ENCODE results near the gene CDH8.

CDH8 gene

DNA sequence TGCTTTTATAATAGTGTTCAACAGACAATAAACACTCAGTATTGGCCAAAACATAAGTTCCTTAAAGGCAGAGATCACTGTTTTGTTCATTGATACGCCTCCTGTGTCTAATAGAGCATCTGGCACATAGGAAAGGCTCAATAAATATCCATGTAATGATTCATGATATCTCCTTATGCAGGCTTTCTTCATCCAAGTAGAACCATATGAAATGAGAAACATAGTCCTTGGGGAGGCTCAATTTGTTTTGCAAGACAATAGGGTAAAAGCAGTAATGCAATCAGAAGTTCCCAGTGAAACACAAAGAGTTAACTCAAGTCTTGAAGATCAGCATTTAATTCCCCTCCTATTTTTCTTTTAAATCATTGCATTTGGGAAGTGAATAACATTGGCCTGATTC, 16.4 kb downstream of the CDH8 start:
- no peak overlapping the region for H3K4me3 ChIP-seq (ENCODE audit: control insufficient read depth, low read depth, low read length)
- TF ChIP-seq CTCF (conservative IDR thresholded peaks at IDR 0.05; ENCODE audit: control insufficient read depth, insufficient read depth, low read depth, low read length), result no peak

DNA sequence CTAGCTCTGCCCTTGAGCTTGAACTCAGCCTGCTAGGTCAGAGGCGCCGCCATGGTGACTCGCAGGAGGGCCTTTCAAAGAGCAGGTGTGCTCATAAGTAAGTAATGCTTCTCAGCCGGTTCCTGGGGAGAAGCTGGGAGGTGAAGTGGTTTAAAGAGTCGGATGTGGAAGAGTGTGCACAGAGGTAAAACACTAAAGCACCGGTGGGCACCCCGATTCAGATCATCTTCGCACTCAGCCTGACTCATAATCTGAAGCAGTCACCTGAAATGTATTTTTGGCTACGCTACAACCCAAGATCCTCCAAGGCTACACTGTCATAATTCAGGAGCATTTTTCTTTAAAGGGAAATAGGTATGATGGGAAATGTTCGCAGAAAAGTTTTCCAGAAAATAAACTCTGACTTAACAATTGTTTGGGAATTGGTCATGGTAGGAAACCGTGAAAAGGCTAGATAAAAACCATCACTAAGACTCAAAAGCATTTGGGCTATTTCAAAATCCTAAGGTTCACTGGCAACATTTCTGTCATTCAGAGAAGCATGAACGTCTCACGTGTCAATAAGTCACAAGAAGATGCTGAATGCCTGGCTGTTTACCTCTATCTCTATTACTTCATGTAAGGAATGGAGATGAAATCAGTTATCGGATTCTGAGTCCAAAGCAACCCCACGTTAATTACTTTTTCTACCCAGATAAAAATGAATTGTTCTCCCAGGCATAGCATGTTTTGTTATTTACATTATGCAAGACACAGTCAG, 17.8 kb downstream of the CDH8 start:
- no peak for TF ChIP-seq CTCF (conservative IDR thresholded peaks at IDR 0.05; ENCODE audit: control insufficient read depth, insufficient read depth, low read depth, low read length)
- DNase-seq (ENCODE audit: low read depth), result no peak
- no peak overlapping the region for H3K4me3 ChIP-seq (ENCODE audit: control insufficient read depth, low read depth, low read length)

More for the DNA sequence above, 16.4 kb downstream of the CDH8 start:
- DNase-seq (ENCODE audit: low read depth), result no peak

DNA sequence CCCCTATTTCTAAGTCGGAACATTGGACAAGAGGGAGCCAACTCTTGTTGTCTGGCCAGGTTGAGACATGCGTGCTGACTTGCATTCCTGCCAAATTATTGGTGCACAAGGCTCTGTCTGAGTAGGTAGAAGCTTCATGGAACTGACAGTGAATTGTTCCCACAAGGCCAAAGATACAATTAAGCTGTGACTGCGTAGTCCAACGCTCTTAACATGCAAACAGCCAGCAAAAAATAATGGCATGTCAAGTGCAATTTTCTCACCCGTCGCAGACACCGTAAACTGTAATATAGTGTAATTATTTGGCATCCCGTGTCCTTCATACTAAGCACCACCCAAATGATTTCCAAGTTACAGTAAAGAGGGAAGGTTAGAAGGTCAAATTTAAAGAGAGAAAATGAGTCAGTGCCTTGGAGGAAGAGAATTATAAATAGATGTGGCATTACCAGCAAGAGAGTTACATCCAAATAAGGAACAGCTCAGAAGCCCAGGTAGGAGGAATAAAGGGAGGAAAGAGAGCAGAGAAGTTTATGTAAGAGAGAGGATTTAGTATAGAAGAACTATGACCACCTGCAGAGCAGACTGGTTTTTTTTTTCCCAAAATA, 21.8 kb downstream of the CDH8 start:
- no peak overlapping the region for H3K4me3 ChIP-seq (ENCODE audit: control insufficient read depth, low read depth, low read length)
- TF ChIP-seq CTCF (conservative IDR thresholded peaks at IDR 0.05; ENCODE audit: control insufficient read depth, insufficient read depth, low read depth, low read length), result no peak
- no peak for DNase-seq (ENCODE audit: low read depth)

GRCh38 chr16:62010186-62010585, 26.1 kb downstream of the CDH8 start:
- no peak for DNase-seq (ENCODE audit: low read depth)
- no peak overlapping the region for H3K4me3 ChIP-seq (ENCODE audit: control insufficient read depth, low read depth, low read length)
- TF ChIP-seq CTCF (conservative IDR thresholded peaks at IDR 0.05; ENCODE audit: control insufficient read depth, insufficient read depth, low read depth, low read length), result no peak

DNA sequence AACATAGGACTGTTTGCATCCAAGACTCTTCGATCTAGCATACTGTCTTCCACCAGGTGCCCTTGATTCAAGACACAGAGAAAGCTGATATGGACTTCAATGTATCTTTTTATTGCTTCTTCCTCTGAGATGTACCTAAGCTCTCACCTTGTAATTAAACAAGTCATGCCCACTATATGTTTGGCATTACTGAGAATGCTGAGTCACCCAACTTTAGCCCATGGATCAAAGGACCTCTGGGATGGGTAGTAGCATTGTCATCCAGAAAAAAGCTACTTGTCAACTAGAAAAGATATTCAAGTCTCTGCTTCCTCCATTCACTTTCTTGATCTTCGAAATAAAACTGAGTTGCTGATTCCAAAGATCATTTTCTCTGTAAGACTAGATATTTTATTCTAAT, 37.8 kb downstream of the CDH8 start:
- no peak for TF ChIP-seq CTCF (conservative IDR thresholded peaks at IDR 0.05; ENCODE audit: control insufficient read depth, insufficient read depth, low read depth, low read length)
- no peak overlapping the region for H3K4me3 ChIP-seq (ENCODE audit: control insufficient read depth, low read depth, low read length)
- DNase-seq (ENCODE audit: low read depth), result no peak

DNA sequence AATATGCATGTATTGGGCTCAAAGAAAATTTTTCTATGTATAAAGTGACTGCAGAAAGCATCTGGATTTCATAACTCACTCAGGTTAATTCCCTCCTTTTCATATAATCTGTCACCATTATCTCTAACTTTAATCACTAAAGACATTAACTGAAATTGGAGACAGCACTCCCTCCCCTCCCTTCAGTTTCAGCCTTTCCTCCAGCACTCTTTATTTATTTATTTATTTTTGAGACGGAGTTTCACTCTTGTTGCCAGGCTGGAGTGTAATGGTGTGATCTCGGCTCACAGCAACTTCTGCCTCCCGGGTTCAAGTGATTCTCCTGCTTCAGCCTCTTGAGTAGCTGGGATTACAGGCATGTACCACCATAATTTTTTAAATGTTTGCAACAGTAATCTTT, 43.1 kb downstream of the CDH8 start:
- DNase-seq (ENCODE audit: low read depth), result no peak
- H3K4me3 ChIP-seq (ENCODE audit: control insufficient read depth, low read depth, low read length), result no peak overlapping the region
- no peak for TF ChIP-seq CTCF (conservative IDR thresholded peaks at IDR 0.05; ENCODE audit: control insufficient read depth, insufficient read depth, low read depth, low read length)
